SK-N-SH (cell line): Measurements from ENCODE around the gene ANKMY2. TPM values are rescaled to one million over a fixed set of nuclear protein-coding genes. Genes with fewer than 3 reads are reported as not detected.

Source experiments
- CTCF ChIA-PET: fragments of 300-600, 350-600 bp; formaldehyde crosslinking; extraction: SDS; loops from one replicate; lab custom pipeline; 2021; lab: Yijun Ruan, JAX
- POLR2A ChIA-PET: fragments of 350-600 bp; sonication (Branson Sonifier 250); formaldehyde crosslinking; extraction: SDS; loops from one replicate; lab custom pipeline; 2020; ENCODE audit warnings: antibody characterized with exemption, inconsistent platforms; lab: Yijun Ruan, JAX
- DNase-seq: peaks from one replicate; pipeline ENCODE4 v3.0.0; 2012
- H2AFZ ChIP-seq: fragments of 200-600 bp; sonication (generic); 2 replicates; pipeline ENCODE4 v1.8.1; 2016; ENCODE audit warnings: antibody characterized with exemption, mild to moderate bottlenecking, low read depth
- H3F3A ChIP-seq: fragments of 200-600 bp; sonication (generic); replicated peaks from 2 replicates; pipeline ENCODE3; 2016; ENCODE audit warnings: antibody characterized with exemption, mild to moderate bottlenecking; ENCODE audit not compliant: insufficient read depth
- H3K27ac ChIP-seq, 2 experiments: fragments of 200-500 bp in 1 of 2; fragments of 200-600 bp in 1 of 2; sonication (Bioruptor generic) in 1 of 2; sonication (generic), shearing (Covaris generic) in 1 of 2; 2 replicates each; pipeline versions ENCODE4 v1.5.1 to v1.6.1; 2014 to 2016; ENCODE audit warnings: low read depth in 2 of 2, inconsistent platforms in 1 of 2, low read length in 1 of 2, mild to moderate bottlenecking in 1 of 2, mixed read lengths in 1 of 2
- H3K27me3 ChIP-seq: fragments of 200-600 bp; sonication (generic), shearing (Covaris generic); 2 replicates; pipeline ENCODE4 v1.6.1; 2016; ENCODE audit warnings: mixed run types; ENCODE audit not compliant: insufficient read depth
- H3K36me3 ChIP-seq, 2 experiments: fragments of 200-500 bp in 1 of 2; fragments of 200-600 bp in 1 of 2; sonication (Bioruptor generic) in 1 of 2; sonication (generic) in 1 of 2; replicated peaks in 1 of 2; 2 replicates each; pipeline versions ENCODE3 to v1.5.1; 2014 to 2016; ENCODE audit warnings: low read length in 1 of 2, mild to moderate bottlenecking in 1 of 2; ENCODE audit not compliant: insufficient read depth in 2 of 2, control insufficient read depth in 1 of 2
- H3K4me1 ChIP-seq, 2 experiments: fragments of 200-500 bp in 1 of 2; fragments of 200-600 bp in 1 of 2; sonication (Bioruptor generic) in 1 of 2; sonication (generic), shearing (Covaris generic) in 1 of 2; 2 replicates each; pipeline versions ENCODE4 v1.5.1 to v1.6.1; 2014 to 2016; ENCODE audit warnings: low read depth in 1 of 2, low read length in 1 of 2, mixed run types in 1 of 2; ENCODE audit not compliant: insufficient read depth in 2 of 2, control insufficient read depth in 1 of 2
- H3K4me2 ChIP-seq: fragments of 200-600 bp; sonication (generic), shearing (Covaris generic); 2 replicates; pipeline ENCODE4 v1.6.1; 2017; ENCODE audit warnings: mixed run types
- H3K4me3 ChIP-seq, 2 experiments: fragments of 200-500 bp in 1 of 2; fragments of 200-600 bp in 1 of 2; sonication (Bioruptor generic) in 1 of 2; sonication (generic), shearing (Covaris generic) in 1 of 2; 2 replicates each; pipeline versions ENCODE4 v1.5.1 to v1.8.1; 2014 to 2016; ENCODE audit warnings: low read depth in 2 of 2, inconsistent platforms in 1 of 2, low read length in 1 of 2, mild to moderate bottlenecking in 1 of 2, mixed read lengths in 1 of 2, moderate library complexity in 1 of 2
- H3K79me2 ChIP-seq: fragments of 200-600 bp; sonication (generic); 2 replicates; pipeline ENCODE4 v1.8.1; 2017; ENCODE audit warnings: mild to moderate bottlenecking; ENCODE audit not compliant: insufficient read depth
- H3K9ac ChIP-seq: fragments of 200-600 bp; sonication (generic); 2 replicates; pipeline ENCODE4 v1.6.1; 2017; ENCODE audit warnings: mixed run types
- H3K9me2 ChIP-seq: fragments of 200-600 bp; sonication (generic); 2 replicates; pipeline ENCODE4 v1.6.1; 2017; ENCODE audit warnings: mixed run types
- H3K9me3 ChIP-seq: fragments of 200-600 bp; sonication (generic); 2 replicates; pipeline ENCODE4 v1.6.1; 2017; ENCODE audit warnings: mixed run types, mild to moderate bottlenecking, moderate library complexity
- H4K20me1 ChIP-seq: fragments of 200-600 bp; sonication (generic); 2 replicates; pipeline ENCODE4 v1.6.1; 2017; ENCODE audit warnings: mild to moderate bottlenecking, mixed run types; ENCODE audit not compliant: insufficient read depth
- ELF1 ChIP-seq: IDR thresholded peaks from 2 replicates; pipeline ENCODE4 v1.4.0; 2012
- EP300 ChIP-seq, 2 experiments: IDR thresholded peaks; 2 replicates each; pipeline versions ENCODE4 v1.4.0 to v1.6.1; 2012; ENCODE audit warnings: borderline replicate concordance in 1 of 2, low read depth in 1 of 2, low read length in 1 of 2
- EZH2phosphoT487 ChIP-seq: fragments of 200-600 bp; sonication (generic); IDR thresholded peaks from 2 replicates; pipeline ENCODE4 v1.6.1; 2017; ENCODE audit warnings: low read depth, mixed run types, mild to moderate bottlenecking, antibody characterized with exemption, moderate library complexity, borderline replicate concordance
- MAX ChIP-seq: IDR thresholded peaks from 2 replicates; pipeline ENCODE4 v1.4.0; 2012; ENCODE audit warnings: low read depth
- MXI1 ChIP-seq: IDR thresholded peaks from 2 replicates; pipeline ENCODE4 v1.6.1; 2012; ENCODE audit warnings: mild to moderate bottlenecking, low read depth, low read length, improper control_type of control experiment
- NFIC ChIP-seq: IDR thresholded peaks from 2 replicates; pipeline ENCODE4 v1.4.0; 2012; ENCODE audit warnings: borderline replicate concordance
- NRF1 ChIP-seq: IDR thresholded peaks from 2 replicates; pipeline ENCODE4 v1.6.1; 2012; ENCODE audit warnings: low read depth, mild to moderate bottlenecking, low read length
- POLR2AphosphoS5 ChIP-seq: IDR thresholded peaks from 2 replicates; pipeline ENCODE4 v1.6.1; 2012; ENCODE audit warnings: low read depth, low read length
- REST ChIP-seq: IDR thresholded peaks from 2 replicates; pipeline ENCODE4 v1.6.1; 2012; ENCODE audit warnings: mild to moderate bottlenecking, low read depth, low read length, moderate library complexity
- RFX5 ChIP-seq: IDR thresholded peaks from 2 replicates; pipeline ENCODE4 v1.6.1; 2012; ENCODE audit warnings: mild to moderate bottlenecking, improper control_type of control experiment, low read length
- SMC3 ChIP-seq: IDR thresholded peaks from 2 replicates; pipeline ENCODE4 v1.6.1; 2012; ENCODE audit warnings: low read depth, low read length, improper control_type of control experiment
- TAF1 ChIP-seq: IDR thresholded peaks from 2 replicates; pipeline ENCODE4 v1.6.1; 2012; ENCODE audit warnings: low read depth, mild to moderate bottlenecking, low read length, moderate library complexity, borderline replicate concordance
- TEAD4 ChIP-seq: IDR thresholded peaks from 2 replicates; pipeline ENCODE4 v1.4.0; 2012; ENCODE audit warnings: mild to moderate bottlenecking, borderline replicate concordance; ENCODE audit not compliant: insufficient read depth
- YY1 ChIP-seq: IDR thresholded peaks from 2 replicates; pipeline ENCODE4 v1.4.0; 2012; ENCODE audit warnings: low read depth, mild to moderate bottlenecking
- WGBS: methylation state at CpG from one replicate; pipeline ENCODE4 v1.1.6; 2017; ENCODE audit warnings: low lambda C conversion rate; 5-methylcytosine and 5-hydroxymethylcytosine counted together
- polyA plus RNA-seq, 3 experiments: library from polyadenylated mRNA; depleted of rRNA; stranded (reverse); fragments of >200 nt; gene quantifications; 2 replicates each; pipeline ENCODE4 v1.2.3, GENCODE V29; 2012
- TF ChIP-seq, protein P1 (sequence below): IDR thresholded peaks from 2 replicates; pipeline ENCODE4 v1.4.0; 2012; ENCODE audit warnings: low read depth, borderline replicate concordance
- TF ChIP-seq, protein P2 (sequence below): fragments of 200-600 bp; sonication (generic); IDR thresholded peaks from 2 replicates; pipeline ENCODE4 v1.6.1; 2017; ENCODE audit warnings: antibody characterized with exemption, mild to moderate bottlenecking, moderate library complexity
- TF ChIP-seq, protein P3 (sequence below): IDR thresholded peaks from 2 replicates; pipeline ENCODE4; 2012

ANKMY2 gene
- polyA plus RNA-seq, 1 of the 3 experiments (the other 2 are of a cell fraction): 15.8 TPM

DNA sequence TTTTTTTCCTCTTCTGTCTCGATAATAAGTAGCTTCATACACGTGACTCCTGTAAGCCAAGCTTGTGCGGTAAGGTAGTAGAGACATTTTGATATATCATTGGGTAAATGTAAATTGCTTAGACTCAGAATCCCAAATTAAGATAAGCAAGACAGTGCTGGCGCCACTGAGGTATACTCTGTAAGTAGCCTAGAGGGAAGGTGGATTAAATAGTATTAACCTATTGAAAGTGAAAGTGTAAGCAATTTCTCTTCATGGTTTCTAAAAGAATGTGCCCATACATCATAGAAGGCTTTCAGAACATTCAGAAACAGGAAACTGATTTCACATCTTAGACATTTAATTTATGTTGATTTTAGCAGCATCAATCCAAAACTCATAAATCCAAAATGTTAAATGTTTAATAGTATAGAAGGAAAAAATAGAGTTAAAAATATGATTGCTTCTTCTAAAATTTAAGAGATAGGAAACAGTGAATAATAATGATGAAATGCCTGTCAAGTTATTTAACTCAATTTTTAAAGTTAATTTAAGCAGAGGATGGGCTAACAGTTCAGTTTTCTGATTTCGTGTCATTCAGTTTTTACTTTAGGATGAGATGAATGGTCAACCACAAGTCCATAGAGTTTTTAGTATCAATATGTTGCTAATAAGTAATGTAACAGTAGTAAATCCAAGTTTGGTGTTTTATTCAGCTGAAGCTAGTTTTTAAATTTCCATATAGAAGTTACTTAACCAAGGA is 82.1 kb downstream of the ANKMY2 start:
- H3K9me2 ChIP-seq: no peaks in the 10 kb centered on the region
- 35% methylated on average over 5 of the region's 5 CpGs for WGBS
- H3K4me2 ChIP-seq: peak overlapping the region; percentile 54
- ChIA-PET CTCF (interaction anchor here (1.0 to 5.8 kb wide), 7 partner anchors 10 to 878 kb away, joined by 3 to 93 read pairs (median 4); no protein-coding TSS in a partner anchor), POLR2A (no interaction called here)
- DNase-seq: no peak
- H3K27ac ChIP-seq: no peak overlapping the region
- peak overlapping the region; percentile 31 to 45; a peak in 3 of 4 replicates for H3K4me3 ChIP-seq
- TF ChIP-seq ELF1: no peak
- TF ChIP-seq, protein P1, sequence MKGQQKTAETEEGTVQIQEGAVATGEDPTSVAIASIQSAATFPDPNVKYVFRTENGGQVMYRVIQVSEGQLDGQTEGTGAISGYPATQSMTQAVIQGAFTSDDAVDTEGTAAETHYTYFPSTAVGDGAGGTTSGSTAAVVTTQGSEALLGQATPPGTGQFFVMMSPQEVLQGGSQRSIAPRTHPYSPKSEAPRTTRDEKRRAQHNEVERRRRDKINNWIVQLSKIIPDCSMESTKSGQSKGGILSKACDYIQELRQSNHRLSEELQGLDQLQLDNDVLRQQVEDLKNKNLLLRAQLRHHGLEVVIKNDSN: no peak
- no peak for TF ChIP-seq TAF1
- TF ChIP-seq EP300 (IDR thresholded peaks at IDR 0.05; ENCODE audit: borderline replicate concordance in 1 of 2, low read depth in 1 of 2, low read length in 1 of 2): no peak
- no peak for TF ChIP-seq YY1
- no peak for TF ChIP-seq MXI1
- no peak for TF ChIP-seq MAX
- TF ChIP-seq NFIC: no peak
- no peak for TF ChIP-seq SMC3
- TF ChIP-seq REST: no peak
- TF ChIP-seq EZH2phosphoT487: no peak
- TF ChIP-seq, protein P2, sequence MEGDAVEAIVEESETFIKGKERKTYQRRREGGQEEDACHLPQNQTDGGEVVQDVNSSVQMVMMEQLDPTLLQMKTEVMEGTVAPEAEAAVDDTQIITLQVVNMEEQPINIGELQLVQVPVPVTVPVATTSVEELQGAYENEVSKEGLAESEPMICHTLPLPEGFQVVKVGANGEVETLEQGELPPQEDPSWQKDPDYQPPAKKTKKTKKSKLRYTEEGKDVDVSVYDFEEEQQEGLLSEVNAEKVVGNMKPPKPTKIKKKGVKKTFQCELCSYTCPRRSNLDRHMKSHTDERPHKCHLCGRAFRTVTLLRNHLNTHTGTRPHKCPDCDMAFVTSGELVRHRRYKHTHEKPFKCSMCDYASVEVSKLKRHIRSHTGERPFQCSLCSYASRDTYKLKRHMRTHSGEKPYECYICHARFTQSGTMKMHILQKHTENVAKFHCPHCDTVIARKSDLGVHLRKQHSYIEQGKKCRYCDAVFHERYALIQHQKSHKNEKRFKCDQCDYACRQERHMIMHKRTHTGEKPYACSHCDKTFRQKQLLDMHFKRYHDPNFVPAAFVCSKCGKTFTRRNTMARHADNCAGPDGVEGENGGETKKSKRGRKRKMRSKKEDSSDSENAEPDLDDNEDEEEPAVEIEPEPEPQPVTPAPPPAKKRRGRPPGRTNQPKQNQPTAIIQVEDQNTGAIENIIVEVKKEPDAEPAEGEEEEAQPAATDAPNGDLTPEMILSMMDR: no peak
- TF ChIP-seq TEAD4: no peak
- TF ChIP-seq, protein P3, sequence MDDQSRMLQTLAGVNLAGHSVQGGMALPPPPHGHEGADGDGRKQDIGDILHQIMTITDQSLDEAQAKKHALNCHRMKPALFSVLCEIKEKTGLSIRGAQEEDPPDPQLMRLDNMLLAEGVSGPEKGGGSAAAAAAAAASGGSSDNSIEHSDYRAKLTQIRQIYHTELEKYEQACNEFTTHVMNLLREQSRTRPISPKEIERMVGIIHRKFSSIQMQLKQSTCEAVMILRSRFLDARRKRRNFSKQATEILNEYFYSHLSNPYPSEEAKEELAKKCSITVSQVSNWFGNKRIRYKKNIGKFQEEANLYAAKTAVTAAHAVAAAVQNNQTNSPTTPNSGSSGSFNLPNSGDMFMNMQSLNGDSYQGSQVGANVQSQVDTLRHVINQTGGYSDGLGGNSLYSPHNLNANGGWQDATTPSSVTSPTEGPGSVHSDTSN: no peak
- no peak for TF ChIP-seq RFX5
- no peak for TF ChIP-seq NRF1
- no peak for TF ChIP-seq POLR2AphosphoS5
- peak overlapping the region; percentile 60; the same call in 1 of the 2 replicates for H2AFZ ChIP-seq
- no peaks in the 10 kb centered on the region for H3K9me3 ChIP-seq
- H3K27me3 ChIP-seq: peaks cover 11% of the 10 kb centered on the region; the same call in 1 of the 2 replicates
- no peaks in the 10 kb centered on the region for H3K36me3 ChIP-seq
- no peak overlapping the region for H3K9ac ChIP-seq
- H4K20me1 ChIP-seq: no peaks in the 10 kb centered on the region
- peaks cover 4 to 16% of the 10 kb centered on the region in 2 experiments; a peak in 2 of 4 replicates for H3K4me1 ChIP-seq
- H3F3A ChIP-seq: no peaks in the 10 kb centered on the region
- H3K79me2 ChIP-seq: no peaks in the 10 kb centered on the region
